ENCODE data around the gene LTO1. TPM values are rescaled to one million over a fixed set of nuclear protein-coding genes. Genes with fewer than 3 reads are reported as not detected.

The LTO1 gene
- total and polyA plus RNA-seq, 2 of the 13 experiments (the other 11 are each of a cell fraction or from before 2014, with no cell fraction given) = 11.8 to 15.0 TPM

DNA sequence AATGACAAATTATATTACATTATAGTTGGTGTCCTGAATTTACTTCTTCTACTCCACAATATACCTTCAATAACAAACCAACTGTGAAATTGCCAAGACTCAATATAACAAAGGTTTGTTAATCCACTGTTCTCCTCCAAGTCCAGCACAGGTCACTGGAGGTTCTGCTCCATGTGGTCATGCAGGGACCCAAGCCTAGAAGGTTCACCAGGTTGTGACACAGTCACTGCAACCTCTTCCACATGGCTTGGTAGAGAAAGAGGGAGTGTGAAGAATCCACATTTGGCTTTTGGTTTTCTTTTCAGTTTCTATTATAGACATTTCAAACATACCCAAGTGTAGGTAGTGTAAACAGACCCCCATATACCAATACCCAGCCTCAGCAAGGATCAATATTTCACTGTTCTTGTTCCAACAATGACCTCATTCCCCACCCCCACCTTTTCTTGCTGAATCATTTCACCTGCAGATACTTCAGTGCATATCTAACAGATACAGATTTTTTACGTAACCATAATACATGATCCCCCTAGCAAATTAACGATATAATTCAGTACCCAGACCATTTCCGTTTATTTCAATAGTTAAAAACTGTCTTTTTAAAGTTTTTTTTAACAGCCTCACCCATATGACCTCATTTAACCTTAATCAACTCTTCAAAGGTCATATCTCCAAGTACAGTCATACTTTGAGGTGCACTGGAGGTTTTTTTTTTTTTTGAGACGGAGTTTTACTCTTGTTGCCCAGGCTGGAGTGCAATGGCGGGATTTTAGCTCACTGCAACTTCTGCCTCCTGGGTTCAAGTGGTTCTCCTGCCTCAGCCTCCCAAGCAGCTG lies 14.5 kb upstream of the LTO1 start (continued):
- TF ChIP-seq, protein P1, sequence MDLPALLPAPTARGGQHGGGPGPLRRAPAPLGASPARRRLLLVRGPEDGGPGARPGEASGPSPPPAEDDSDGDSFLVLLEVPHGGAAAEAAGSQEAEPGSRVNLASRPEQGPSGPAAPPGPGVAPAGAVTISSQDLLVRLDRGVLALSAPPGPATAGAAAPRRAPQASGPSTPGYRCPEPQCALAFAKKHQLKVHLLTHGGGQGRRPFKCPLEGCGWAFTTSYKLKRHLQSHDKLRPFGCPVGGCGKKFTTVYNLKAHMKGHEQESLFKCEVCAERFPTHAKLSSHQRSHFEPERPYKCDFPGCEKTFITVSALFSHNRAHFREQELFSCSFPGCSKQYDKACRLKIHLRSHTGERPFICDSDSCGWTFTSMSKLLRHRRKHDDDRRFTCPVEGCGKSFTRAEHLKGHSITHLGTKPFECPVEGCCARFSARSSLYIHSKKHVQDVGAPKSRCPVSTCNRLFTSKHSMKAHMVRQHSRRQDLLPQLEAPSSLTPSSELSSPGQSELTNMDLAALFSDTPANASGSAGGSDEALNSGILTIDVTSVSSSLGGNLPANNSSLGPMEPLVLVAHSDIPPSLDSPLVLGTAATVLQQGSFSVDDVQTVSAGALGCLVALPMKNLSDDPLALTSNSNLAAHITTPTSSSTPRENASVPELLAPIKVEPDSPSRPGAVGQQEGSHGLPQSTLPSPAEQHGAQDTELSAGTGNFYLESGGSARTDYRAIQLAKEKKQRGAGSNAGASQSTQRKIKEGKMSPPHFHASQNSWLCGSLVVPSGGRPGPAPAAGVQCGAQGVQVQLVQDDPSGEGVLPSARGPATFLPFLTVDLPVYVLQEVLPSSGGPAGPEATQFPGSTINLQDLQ (CRISPR knock-in tag; IDR thresholded peaks at IDR 0.05) = no peak
- TF ChIP-seq MAFK (conservative IDR thresholded peaks at IDR 0.05 in 1 of 2, IDR thresholded peaks at IDR 0.05 in 1 of 2; ENCODE audit: low read length in 2 of 2) = peak in 1 of 2 experiments; percentile 1; a peak in 1 of 4 replicates
- peak; percentile 71 for TF ChIP-seq GATAD2A (CRISPR knock-in tag; IDR thresholded peaks at IDR 0.05)
- TF ChIP-seq NFE2L2 (IDR thresholded peaks at IDR 0.05; ENCODE audit: low read length) = peak; percentile 80
- TF ChIP-seq, protein P2, sequence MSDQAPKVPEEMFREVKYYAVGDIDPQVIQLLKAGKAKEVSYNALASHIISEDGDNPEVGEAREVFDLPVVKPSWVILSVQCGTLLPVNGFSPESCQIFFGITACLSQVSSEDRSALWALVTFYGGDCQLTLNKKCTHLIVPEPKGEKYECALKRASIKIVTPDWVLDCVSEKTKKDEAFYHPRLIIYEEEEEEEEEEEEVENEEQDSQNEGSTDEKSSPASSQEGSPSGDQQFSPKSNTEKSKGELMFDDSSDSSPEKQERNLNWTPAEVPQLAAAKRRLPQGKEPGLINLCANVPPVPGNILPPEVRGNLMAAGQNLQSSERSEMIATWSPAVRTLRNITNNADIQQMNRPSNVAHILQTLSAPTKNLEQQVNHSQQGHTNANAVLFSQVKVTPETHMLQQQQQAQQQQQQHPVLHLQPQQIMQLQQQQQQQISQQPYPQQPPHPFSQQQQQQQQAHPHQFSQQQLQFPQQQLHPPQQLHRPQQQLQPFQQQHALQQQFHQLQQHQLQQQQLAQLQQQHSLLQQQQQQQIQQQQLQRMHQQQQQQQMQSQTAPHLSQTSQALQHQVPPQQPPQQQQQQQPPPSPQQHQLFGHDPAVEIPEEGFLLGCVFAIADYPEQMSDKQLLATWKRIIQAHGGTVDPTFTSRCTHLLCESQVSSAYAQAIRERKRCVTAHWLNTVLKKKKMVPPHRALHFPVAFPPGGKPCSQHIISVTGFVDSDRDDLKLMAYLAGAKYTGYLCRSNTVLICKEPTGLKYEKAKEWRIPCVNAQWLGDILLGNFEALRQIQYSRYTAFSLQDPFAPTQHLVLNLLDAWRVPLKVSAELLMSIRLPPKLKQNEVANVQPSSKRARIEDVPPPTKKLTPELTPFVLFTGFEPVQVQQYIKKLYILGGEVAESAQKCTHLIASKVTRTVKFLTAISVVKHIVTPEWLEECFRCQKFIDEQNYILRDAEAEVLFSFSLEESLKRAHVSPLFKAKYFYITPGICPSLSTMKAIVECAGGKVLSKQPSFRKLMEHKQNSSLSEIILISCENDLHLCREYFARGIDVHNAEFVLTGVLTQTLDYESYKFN (CRISPR knock-in tag; conservative IDR thresholded peaks at IDR 0.05) = peak; percentile 30; the same call in 1 of the 2 replicates
- 0 out of 2 replicates have a peak, but pooled peaks have one; percentile 27 for TF ChIP-seq ZMYM4 (CRISPR knock-in tag; IDR thresholded peaks at IDR 0.05)
- TF ChIP-seq, protein P3, sequence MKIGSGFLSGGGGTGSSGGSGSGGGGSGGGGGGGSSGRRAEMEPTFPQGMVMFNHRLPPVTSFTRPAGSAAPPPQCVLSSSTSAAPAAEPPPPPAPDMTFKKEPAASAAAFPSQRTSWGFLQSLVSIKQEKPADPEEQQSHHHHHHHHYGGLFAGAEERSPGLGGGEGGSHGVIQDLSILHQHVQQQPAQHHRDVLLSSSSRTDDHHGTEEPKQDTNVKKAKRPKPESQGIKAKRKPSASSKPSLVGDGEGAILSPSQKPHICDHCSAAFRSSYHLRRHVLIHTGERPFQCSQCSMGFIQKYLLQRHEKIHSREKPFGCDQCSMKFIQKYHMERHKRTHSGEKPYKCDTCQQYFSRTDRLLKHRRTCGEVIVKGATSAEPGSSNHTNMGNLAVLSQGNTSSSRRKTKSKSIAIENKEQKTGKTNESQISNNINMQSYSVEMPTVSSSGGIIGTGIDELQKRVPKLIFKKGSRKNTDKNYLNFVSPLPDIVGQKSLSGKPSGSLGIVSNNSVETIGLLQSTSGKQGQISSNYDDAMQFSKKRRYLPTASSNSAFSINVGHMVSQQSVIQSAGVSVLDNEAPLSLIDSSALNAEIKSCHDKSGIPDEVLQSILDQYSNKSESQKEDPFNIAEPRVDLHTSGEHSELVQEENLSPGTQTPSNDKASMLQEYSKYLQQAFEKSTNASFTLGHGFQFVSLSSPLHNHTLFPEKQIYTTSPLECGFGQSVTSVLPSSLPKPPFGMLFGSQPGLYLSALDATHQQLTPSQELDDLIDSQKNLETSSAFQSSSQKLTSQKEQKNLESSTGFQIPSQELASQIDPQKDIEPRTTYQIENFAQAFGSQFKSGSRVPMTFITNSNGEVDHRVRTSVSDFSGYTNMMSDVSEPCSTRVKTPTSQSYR (CRISPR knock-in tag; IDR thresholded peaks at IDR 0.05; ENCODE audit: borderline replicate concordance) = peak; percentile 66; the same call in 1 of the 2 replicates
- no peak for TF ChIP-seq SATB2 (CRISPR knock-in tag; IDR thresholded peaks at IDR 0.05)
- TF ChIP-seq, protein P4, sequence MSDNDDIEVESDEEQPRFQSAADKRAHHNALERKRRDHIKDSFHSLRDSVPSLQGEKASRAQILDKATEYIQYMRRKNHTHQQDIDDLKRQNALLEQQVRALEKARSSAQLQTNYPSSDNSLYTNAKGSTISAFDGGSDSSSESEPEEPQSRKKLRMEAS (IDR thresholded peaks at IDR 0.05) = peak; percentile 39; the same call in 1 of the 2 replicates
- no peak for TF ChIP-seq ZNF44 (CRISPR knock-in tag; IDR thresholded peaks at IDR 0.05)
- TF ChIP-seq, protein P5, sequence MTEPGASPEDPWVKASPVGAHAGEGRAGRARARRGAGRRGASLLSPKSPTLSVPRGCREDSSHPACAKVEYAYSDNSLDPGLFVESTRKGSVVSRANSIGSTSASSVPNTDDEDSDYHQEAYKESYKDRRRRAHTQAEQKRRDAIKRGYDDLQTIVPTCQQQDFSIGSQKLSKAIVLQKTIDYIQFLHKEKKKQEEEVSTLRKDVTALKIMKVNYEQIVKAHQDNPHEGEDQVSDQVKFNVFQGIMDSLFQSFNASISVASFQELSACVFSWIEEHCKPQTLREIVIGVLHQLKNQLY (CRISPR knock-in tag; IDR thresholded peaks at IDR 0.05) = no peak
- no peak for TF ChIP-seq SOX13 (IDR thresholded peaks at IDR 0.05)
- TF ChIP-seq SOX13 (CRISPR knock-in tag; conservative IDR thresholded peaks at IDR 0.05 in 1 of 2, IDR thresholded peaks at IDR 0.05 in 1 of 2) = 0 out of 4 replicates have a peak, but pooled peaks of 1 of the 2 experiments have one; percentile 18
- TF ChIP-seq, protein P6, sequence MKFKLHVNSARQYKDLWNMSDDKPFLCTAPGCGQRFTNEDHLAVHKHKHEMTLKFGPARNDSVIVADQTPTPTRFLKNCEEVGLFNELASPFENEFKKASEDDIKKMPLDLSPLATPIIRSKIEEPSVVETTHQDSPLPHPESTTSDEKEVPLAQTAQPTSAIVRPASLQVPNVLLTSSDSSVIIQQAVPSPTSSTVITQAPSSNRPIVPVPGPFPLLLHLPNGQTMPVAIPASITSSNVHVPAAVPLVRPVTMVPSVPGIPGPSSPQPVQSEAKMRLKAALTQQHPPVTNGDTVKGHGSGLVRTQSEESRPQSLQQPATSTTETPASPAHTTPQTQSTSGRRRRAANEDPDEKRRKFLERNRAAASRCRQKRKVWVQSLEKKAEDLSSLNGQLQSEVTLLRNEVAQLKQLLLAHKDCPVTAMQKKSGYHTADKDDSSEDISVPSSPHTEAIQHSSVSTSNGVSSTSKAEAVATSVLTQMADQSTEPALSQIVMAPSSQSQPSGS (CRISPR knock-in tag; IDR thresholded peaks at IDR 0.05) = peak; percentile 90

Measured in HepG2 (cell line).